OCI-LY7 (cell line): ENCODE measurements around the gene KCNQ1. TPM values are rescaled to one million over a fixed set of nuclear protein-coding genes. Genes with fewer than 3 reads are reported as not detected.

ENCODE experiments used
- BruUV-seq: library from RNA; stranded (reverse); fragments of 400-500 nt; replicated peaks from 2 replicates; lab custom pipeline; 2021; lab: Mats Ljungman, UMichigan
- CTCF ChIA-PET: fragments of 300-600 bp; sonication (Branson Sonifier 250); formaldehyde crosslinking; loops from one replicate; lab custom pipeline; 2022; ENCODE audit warnings: antibody characterized with exemption; ENCODE audit not compliant: unreplicated experiment; lab: Charles Lee
- POLR2A ChIA-PET: fragments of 300-600 bp; sonication (Branson Sonifier 250); formaldehyde crosslinking; loops from one replicate; lab custom pipeline; 2022; ENCODE audit warnings: antibody characterized with exemption; lab: Charles Lee
- DNase-seq: peaks from one replicate; pipeline ENCODE4 v3.0.0-alpha.2; 2015; ENCODE audit warnings: low spot score
- H2AFZ ChIP-seq: fragments of 200-600 bp; sonication (generic), shearing (Covaris generic); 2 replicates; pipeline ENCODE4 v1.6.1; 2014; ENCODE audit warnings: mild to moderate bottlenecking, antibody characterized with exemption, low read length, moderate library complexity
- H3K27ac ChIP-seq: fragments of 200-600 bp; sonication (generic); 2 replicates; pipeline ENCODE4 v1.5.1; 2014; ENCODE audit warnings: mixed run types, low read depth, mild to moderate bottlenecking, moderate library complexity, low read length, inconsistent platforms; ENCODE audit not compliant: poor library complexity, severe bottlenecking
- H3K36me3 ChIP-seq: fragments of 200-600 bp; sonication (generic); 2 replicates; pipeline ENCODE4 v1.6.1; 2014; ENCODE audit warnings: mild to moderate bottlenecking, antibody characterized with exemption, low read length, moderate library complexity, mixed read lengths; ENCODE audit not compliant: insufficient read depth
- H3K4me1 ChIP-seq: fragments of 200-600 bp; sonication (generic); 2 replicates; pipeline ENCODE4 v1.5.1; 2014; ENCODE audit warnings: mild to moderate bottlenecking, low read length; ENCODE audit not compliant: insufficient read depth, poor library complexity, severe bottlenecking
- H3K4me2 ChIP-seq: fragments of 200-600 bp; sonication (generic); 2 replicates; pipeline ENCODE4 v1.6.1; 2014; ENCODE audit warnings: mild to moderate bottlenecking, low read length
- H3K4me3 ChIP-seq: fragments of 200-600 bp; sonication (generic); 2 replicates; pipeline ENCODE4 v1.5.1; 2014; ENCODE audit warnings: mild to moderate bottlenecking, low read depth, low read length; ENCODE audit not compliant: poor library complexity, severe bottlenecking
- H3K79me2 ChIP-seq: fragments of 200-600 bp; sonication (generic); 2 replicates; pipeline ENCODE4 v1.6.1; 2016; ENCODE audit warnings: low read depth, mild to moderate bottlenecking, low read length, moderate library complexity, mixed read lengths; ENCODE audit not compliant: insufficient read depth
- H3K9me2 ChIP-seq: fragments of 200-600 bp; sonication (generic); 2 replicates; pipeline ENCODE4 v1.6.1; 2016; ENCODE audit warnings: mild to moderate bottlenecking, low read length, mixed read lengths; ENCODE audit not compliant: insufficient read depth
- H3K9me3 ChIP-seq: fragments of 200-600 bp; sonication (generic); 2 replicates; pipeline ENCODE4 v1.6.1; 2014; ENCODE audit warnings: mild to moderate bottlenecking, mixed run types, low read length, mixed read lengths
- H4K20me1 ChIP-seq: fragments of 200-600 bp; sonication (generic); 2 replicates; pipeline ENCODE4 v1.6.1; 2014; ENCODE audit warnings: mild to moderate bottlenecking, antibody characterized with exemption, low read length, moderate library complexity, mixed read lengths; ENCODE audit not compliant: insufficient read depth
- CTCF ChIP-seq: fragments of 200-600 bp; sonication (generic); conservative IDR thresholded peaks from 2 replicates; pipeline ENCODE4 v1.5.1; 2014; ENCODE audit warnings: mild to moderate bottlenecking, antibody characterized with exemption, low read length, moderate library complexity, mixed read lengths
- EZH2phosphoT487 ChIP-seq: fragments of 200-600 bp; sonication (generic); IDR thresholded peaks from 2 replicates; pipeline ENCODE4 v1.6.1; 2018; ENCODE audit warnings: low read depth, borderline replicate concordance, mild to moderate bottlenecking, mixed run types, antibody characterized with exemption, low read length, moderate library complexity, mixed read lengths
- intact Hi-C: fragments of 100-400 bp; cut with micrococcal nuclease; formaldehyde crosslinking; loops from one replicate; pipeline ENCODE4 v1.10.0; 2022; ENCODE audit not compliant: unreplicated experiment
- total RNA-seq, 2 experiments: library from RNA; depleted of rRNA in 1 of 2; stranded (reverse); fragments of >200 nt in 1 of 2; shearing (Covaris generic) in 1 of 2; gene quantifications; 2 replicates each; pipeline ENCODE4 v1.2.3, GENCODE V29; 2014 to 2022

Gene KCNQ1
- total RNA-seq, 2 experiments from 2014 or later = 0.22 to 1.3 TPM

- Histone ChIP-seq H4K20me1 (no peaks in the 10 kb centered on the region), H3K36me3 (no peaks in the 10 kb centered on the region), H3K79me2 (no peaks in the 10 kb centered on the region), H3K9me3 (no peaks in the 10 kb centered on the region), H3K4me3 (no peak overlapping the region), H2AFZ (no peak overlapping the region), H3K27ac (no peak overlapping the region), H3K4me1 (no peaks in the 10 kb centered on the region), H3K4me2 (no peak overlapping the region), H3K9me2 (no peaks in the 10 kb centered on the region)
- DNase-seq = no peak
- TF ChIP-seq CTCF (no peak), EZH2phosphoT487 (no peak)
- no TSS peak for BruUV-seq
- ChIA-PET CTCF (no interaction called here), POLR2A (no interaction called here)
- intact Hi-C loops = no loop called here
Observed at GRCh38 chr11:2793701-2794045, 348.9 kb downstream of the KCNQ1 start.

GRCh38 chr11:2794046-2794967 is 349.5 kb downstream of the KCNQ1 start:
- Histone ChIP-seq H2AFZ (no peak overlapping the region), H3K4me1 (no peaks in the 10 kb centered on the region), H3K4me2 (no peak overlapping the region), H3K36me3 (no peaks in the 10 kb centered on the region), H3K79me2 (no peaks in the 10 kb centered on the region), H3K27ac (no peak overlapping the region), H4K20me1 (no peaks in the 10 kb centered on the region), H3K4me3 (no peak overlapping the region), H3K9me2 (no peaks in the 10 kb centered on the region), H3K9me3 (no peaks in the 10 kb centered on the region)
- no peak for DNase-seq
- TF ChIP-seq EZH2phosphoT487 = no peak
- TF ChIP-seq CTCF = no peak
- intact Hi-C loops = no loop called here
- POLR2A ChIA-PET = no interaction called here
- CTCF ChIA-PET = no interaction called here
- no TSS peak for BruUV-seq

GRCh38 chr11:2794968-2795322 is 350.1 kb downstream of the KCNQ1 start:
- H3K79me2 ChIP-seq = no peaks in the 10 kb centered on the region
- intact Hi-C loops = no loop called here
- CTCF ChIA-PET = no interaction called here

More at GRCh38 chr11:2794968-2795322, 350.1 kb downstream of the KCNQ1 start:
- Histone ChIP-seq H3K4me1 (no peaks in the 10 kb centered on the region), H3K36me3 (no peaks in the 10 kb centered on the region), H3K9me2 (no peaks in the 10 kb centered on the region), H3K4me2 (no peak overlapping the region), H3K9me3 (no peaks in the 10 kb centered on the region), H4K20me1 (no peaks in the 10 kb centered on the region), H3K4me3 (no peak overlapping the region), H3K27ac (no peak overlapping the region), H2AFZ (no peak overlapping the region)
- no TSS peak for BruUV-seq
- POLR2A ChIA-PET = no interaction called here
- TF ChIP-seq EZH2phosphoT487 (no peak), CTCF (no peak)
- DNase-seq = no peak
